B cell (primary cell): ENCODE results near the gene CMIP. TPM values are rescaled to one million over a fixed set of nuclear protein-coding genes. Genes with fewer than 3 reads are reported as not detected.

Experiments used
- ATAC-seq: fragments of 200-7000 bp; cut with Tn5 transposase; one replicate; pipeline ENCODE4 v1.10.0; 2021; ENCODE audit warnings: low read depth, mild to moderate bottlenecking, moderate number of reproducible peaks, moderate library complexity
- CTCF ChIA-PET: fragments of 350-600 bp; sonication (Branson Sonifier 250); formaldehyde crosslinking; loops from one replicate; lab custom pipeline; 2021; ENCODE audit warnings: antibody characterized with exemption, inconsistent platforms; lab: Charles Lee
- POLR2A ChIA-PET: fragments of 350-600 bp; sonication (Branson Sonifier 250); formaldehyde crosslinking; loops from one replicate; lab custom pipeline; 2021; ENCODE audit warnings: antibody characterized with exemption; lab: Charles Lee
- DNase-seq: peaks from one replicate; pipeline ENCODE4 v3.0.0; 2013
- H2AFZ ChIP-seq: 2 replicates; pipeline ENCODE4 v1.6.1; 2012; ENCODE audit warnings: mild to moderate bottlenecking, low read depth, low read length; ENCODE audit not compliant: insufficient read depth, poor library complexity, severe bottlenecking
- H3K27ac ChIP-seq, 2 donors: 1 replicate in 1 of 2; 2 replicates in 1 of 2; pipeline ENCODE4 v1.5.1; 2012 to 2013; ENCODE audit warnings: low read length in 2 of 2, mild to moderate bottlenecking in 2 of 2, moderate library complexity in 1 of 2
- H3K27me3 ChIP-seq, 4 experiments: fragments of 200-600 bp in 1 of 4; sonication (generic) in 1 of 4; replicated peaks in 1 of 4; 1 replicate in 2 of 4; 2 replicates in 2 of 4; pipeline versions ENCODE4 v1.6.1 to v1.7.0; 2013 to 2016; ENCODE audit warnings: low read length in 3 of 4, mild to moderate bottlenecking in 2 of 4, mixed read lengths in 1 of 4, moderate library complexity in 1 of 4; ENCODE audit not compliant: insufficient read depth in 4 of 4, control insufficient read depth in 3 of 4; ENCODE audit errors: control extremely low read depth in 1 of 4
- H3K36me3 ChIP-seq, 2 experiments: replicated peaks in 1 of 2; 1 replicate in 1 of 2; 2 replicates in 1 of 2; pipeline versions ENCODE4 v1.6.1 to v1.7.1; 2013; ENCODE audit warnings: low read length in 1 of 2; ENCODE audit not compliant: insufficient read depth in 2 of 2, control insufficient read depth in 1 of 2; ENCODE audit errors: control extremely low read depth in 1 of 2, extremely low read depth in 1 of 2
- H3K4me1 ChIP-seq, 2 donors: fragments of 200-600 bp in 1 of 2; sonication (generic) in 1 of 2; 1 replicate in 1 of 2; 2 replicates in 1 of 2; pipeline versions ENCODE4 v1.5.1 to v1.6.1; 2013 to 2017; ENCODE audit warnings: low read length in 2 of 2; ENCODE audit not compliant: control insufficient read depth in 2 of 2, insufficient read depth in 2 of 2
- H3K4me2 ChIP-seq: replicated peaks from 2 replicates; pipeline ENCODE3; 2012; ENCODE audit warnings: mild to moderate bottlenecking, low read depth, low read length; ENCODE audit not compliant: poor library complexity, severe bottlenecking
- H3K4me3 ChIP-seq, 5 experiments: fragments of 200-600 bp in 1 of 5; sonication (generic) in 1 of 5; 1 replicate in 3 of 5; 2 replicates in 2 of 5; pipeline versions ENCODE4 v1.5.1 to v1.7.0; 2011 to 2016; ENCODE audit warnings: low read length in 4 of 5, mild to moderate bottlenecking in 4 of 5, low read depth in 2 of 5, control low read depth in 1 of 5, moderate library complexity in 1 of 5; ENCODE audit not compliant: insufficient read depth in 1 of 5; ENCODE audit errors: control extremely low read depth in 1 of 5, extremely low read depth in 1 of 5
- H3K79me2 ChIP-seq: fragments of 200-600 bp; sonication (generic); one replicate; pipeline ENCODE4 v1.6.0; 2016; ENCODE audit warnings: low read length; ENCODE audit not compliant: control insufficient read depth, insufficient read depth
- H3K9ac ChIP-seq: fragments of 200-600 bp; sonication (generic); 2 replicates; pipeline ENCODE4 v1.6.1; 2017; ENCODE audit warnings: mild to moderate bottlenecking, low read length, moderate library complexity
- H3K9me3 ChIP-seq, 3 donors: one replicate each; pipeline versions ENCODE4 v1.6.1 to v1.7.1; 2013; ENCODE audit warnings: low read length in 2 of 3; ENCODE audit not compliant: control insufficient read depth in 2 of 3, insufficient read depth in 1 of 3; ENCODE audit errors: control extremely low read depth in 1 of 3
- H4K20me1 ChIP-seq: 2 replicates; pipeline ENCODE4 v1.6.0; 2012; ENCODE audit warnings: mild to moderate bottlenecking, low read length; ENCODE audit not compliant: insufficient read depth, control insufficient read depth, poor library complexity, severe bottlenecking
- H3K27ac Mint-ChIP-seq: one replicate; pipeline ENCODE4 v1.8.0; 2021; ENCODE audit warnings: mixed read lengths
- H3K27me3 Mint-ChIP-seq: one replicate; pipeline ENCODE4 v1.8.0; 2021; ENCODE audit warnings: mixed read lengths
- H3K4me1 Mint-ChIP-seq: one replicate; pipeline ENCODE4 v1.8.0; 2021; ENCODE audit warnings: mixed read lengths
- H3K4me3 Mint-ChIP-seq: one replicate; pipeline ENCODE4 v1.8.0; 2021; ENCODE audit warnings: mixed read lengths
- H3K9me3 Mint-ChIP-seq: one replicate; pipeline ENCODE4 v1.8.0; 2022; ENCODE audit warnings: mixed read lengths; ENCODE audit not compliant: insufficient read depth
- EZH2 ChIP-seq: IDR thresholded peaks from 2 replicates; pipeline ENCODE4 v1.6.1; 2012; ENCODE audit warnings: borderline replicate concordance, low read depth, mild to moderate bottlenecking, moderate library complexity, low read length; ENCODE audit not compliant: insufficient read depth, poor library complexity, severe bottlenecking
- WGBS: methylation state at CpG from one replicate; pipeline ENCODE4 v1.1.5; 2013; ENCODE audit warnings: missing lambda C conversion rate; ENCODE audit not compliant: insufficient coverage; 5-methylcytosine and 5-hydroxymethylcytosine counted together
- intact Hi-C: fragments of 100-400 bp; cut with micrococcal nuclease; formaldehyde crosslinking; loops from one replicate; pipeline ENCODE4 v1.10.0; 2022
- polyA plus RNA-seq: library from polyadenylated mRNA; depleted of rRNA; stranded (reverse); fragments of >200 nt; gene quantifications from 2 replicates; pipeline ENCODE4 v1.2.3, GENCODE V29; 2012
- total RNA-seq, 2 donors: library from RNA; stranded (reverse); fragments of 120-200 nt in 1 of 2; gene quantifications; 1 replicate in 1 of 2; 2 replicates in 1 of 2; pipeline versions ENCODE4 v1.2.3 to v1.2.4, GENCODE V29; 2013 to 2022
- TF ChIP-seq, protein P1 (sequence below): fragments of 200-600 bp; IDR thresholded peaks from one replicate; pipeline ENCODE4 v1.8.0; 2022; ENCODE audit warnings: antibody characterized with exemption, mild to moderate bottlenecking

CMIP gene
- total and polyA plus RNA-seq, 2 donors (not counting 1 experiment from before 2014, with no cell fraction given) = 27.1 to 155 TPM

DNA sequence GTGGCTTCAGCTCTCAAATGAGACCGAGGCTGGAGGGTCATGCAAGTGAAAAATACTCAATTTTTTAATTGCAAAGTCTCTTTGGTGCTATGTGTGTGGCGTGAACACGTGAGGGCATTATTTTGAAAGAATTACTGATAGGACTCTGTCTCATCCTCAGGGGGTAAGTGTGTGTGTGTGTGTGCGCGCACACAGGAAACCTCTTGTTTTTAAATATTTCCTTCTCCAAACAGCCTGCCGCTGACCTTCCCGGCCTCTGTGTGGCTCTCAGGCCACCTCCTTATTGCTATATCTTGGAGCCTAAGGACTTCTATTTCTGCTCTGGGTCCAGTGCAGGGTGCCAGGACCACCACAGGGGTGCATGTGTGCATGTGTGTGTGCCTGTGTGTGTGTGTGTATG, 99.7 kb downstream of the CMIP start:
- no peaks in the 10 kb centered on the region for H3K9me3 Mint-ChIP-seq
- H3K4me1 Mint-ChIP-seq = peaks cover 61% of the 10 kb centered on the region

DNA sequence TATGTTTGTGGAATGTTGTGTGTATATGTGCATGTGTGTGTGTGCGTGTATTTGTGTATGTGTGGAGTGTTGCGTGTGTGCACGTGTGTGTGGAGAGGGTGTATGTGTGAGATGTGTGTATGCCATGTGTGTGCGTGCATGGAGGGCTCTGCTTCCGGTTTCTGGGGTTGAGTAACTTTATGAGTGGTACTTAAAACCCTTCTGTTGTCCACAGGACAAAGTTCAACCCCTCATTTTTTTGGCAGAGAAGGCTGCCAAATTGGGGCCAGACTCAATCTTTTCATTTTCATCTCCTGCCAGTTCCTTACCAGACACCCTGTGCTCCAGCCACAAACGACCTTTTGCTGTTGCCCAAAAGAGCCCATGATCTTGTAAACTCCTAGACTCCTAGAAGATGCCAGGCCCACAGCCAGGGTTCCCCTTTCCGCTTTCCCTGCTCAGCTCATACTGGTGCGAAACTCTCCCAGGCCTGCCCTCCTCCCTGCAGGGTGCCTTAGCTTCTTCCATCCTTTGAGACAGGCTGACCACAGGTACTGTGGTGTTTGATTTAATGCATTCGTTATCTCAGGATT, 100.2 kb downstream of the CMIP start:
- CTCF ChIA-PET = interaction anchor here (0.8 kb wide), 1 partner anchor 43 kb away, joined by 6 read pairs; no protein-coding TSS in a partner anchor
- peak overlapping the region; percentile 0 for H3K4me3 Mint-ChIP-seq

More for the DNA sequence above, 99.7 kb downstream of the CMIP start:
- DNase-seq (peak; percentile 25), ATAC-seq (no peak)
- peaks cover 20 to 37% of the 10 kb centered on the region in 2 donors for H3K4me1 ChIP-seq
- H2AFZ ChIP-seq = no peak overlapping the region
- H3K36me3 ChIP-seq = peaks cover 3 to 7% of the 10 kb centered on the region in 2 experiments
- no peak overlapping the region for H3K9ac ChIP-seq
- Mint-ChIP-seq H3K27ac (no peak overlapping the region), H3K27me3 (no peaks in the 10 kb centered on the region), H3K4me3 (peak overlapping the region; percentile 0)
- H4K20me1 ChIP-seq = peaks cover 98% of the 10 kb centered on the region
- H3K27me3 ChIP-seq = no peaks in the 10 kb centered on the region
- H3K4me2 ChIP-seq = peak overlapping the region; percentile 58
- CTCF ChIA-PET = interaction anchor here (0.6 kb wide), 1 partner anchor 179 kb away, joined by 4 read pairs; no protein-coding TSS in a partner anchor
- no peak overlapping the region for H3K4me3 ChIP-seq
- peaks cover 100% of the 10 kb centered on the region for H3K79me2 ChIP-seq
- no peaks in the 10 kb centered on the region for H3K9me3 ChIP-seq
- TF ChIP-seq EZH2 = no peak
- TF ChIP-seq, protein P1, sequence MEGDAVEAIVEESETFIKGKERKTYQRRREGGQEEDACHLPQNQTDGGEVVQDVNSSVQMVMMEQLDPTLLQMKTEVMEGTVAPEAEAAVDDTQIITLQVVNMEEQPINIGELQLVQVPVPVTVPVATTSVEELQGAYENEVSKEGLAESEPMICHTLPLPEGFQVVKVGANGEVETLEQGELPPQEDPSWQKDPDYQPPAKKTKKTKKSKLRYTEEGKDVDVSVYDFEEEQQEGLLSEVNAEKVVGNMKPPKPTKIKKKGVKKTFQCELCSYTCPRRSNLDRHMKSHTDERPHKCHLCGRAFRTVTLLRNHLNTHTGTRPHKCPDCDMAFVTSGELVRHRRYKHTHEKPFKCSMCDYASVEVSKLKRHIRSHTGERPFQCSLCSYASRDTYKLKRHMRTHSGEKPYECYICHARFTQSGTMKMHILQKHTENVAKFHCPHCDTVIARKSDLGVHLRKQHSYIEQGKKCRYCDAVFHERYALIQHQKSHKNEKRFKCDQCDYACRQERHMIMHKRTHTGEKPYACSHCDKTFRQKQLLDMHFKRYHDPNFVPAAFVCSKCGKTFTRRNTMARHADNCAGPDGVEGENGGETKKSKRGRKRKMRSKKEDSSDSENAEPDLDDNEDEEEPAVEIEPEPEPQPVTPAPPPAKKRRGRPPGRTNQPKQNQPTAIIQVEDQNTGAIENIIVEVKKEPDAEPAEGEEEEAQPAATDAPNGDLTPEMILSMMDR = no peak
- WGBS = no CpG with 5 or more reads among the region's 7 CpGs
- peak overlapping the region in 1 of 2 donors; percentile 1 for H3K27ac ChIP-seq
- POLR2A ChIA-PET = interaction anchor here (0.5 to 0.9 kb wide), 2 partner anchors 12 to 229 kb away, joined by 3 read pairs; no protein-coding TSS in a partner anchor
- intact Hi-C loops = no loop called here

More for the DNA sequence above, 100.2 kb downstream of the CMIP start:
- H3K36me3 ChIP-seq = peaks cover 3 to 4% of the 10 kb centered on the region in 2 experiments
- no peak overlapping the region for H3K27ac Mint-ChIP-seq
- H3K9me3 ChIP-seq = no peaks in the 10 kb centered on the region
- H3K4me1 Mint-ChIP-seq = peaks cover 59% of the 10 kb centered on the region
- intact Hi-C loops = no loop called here
- WGBS = 69% methylated on average over 7 of the region's 9 CpGs
- no peak for TF ChIP-seq EZH2
- TF ChIP-seq, protein P1 = no peak
- DNase-seq = peak; percentile 16
- H3K9me3 Mint-ChIP-seq = no peaks in the 10 kb centered on the region
- H4K20me1 ChIP-seq = peaks cover 98% of the 10 kb centered on the region
- no peak overlapping the region for H2AFZ ChIP-seq
- H3K27me3 ChIP-seq = no peaks in the 10 kb centered on the region
- POLR2A ChIA-PET = no interaction called here
- peak overlapping the region; percentile 58 for H3K4me2 ChIP-seq
- peaks cover 100% of the 10 kb centered on the region for H3K79me2 ChIP-seq
- no peak overlapping the region for H3K4me3 ChIP-seq
- peaks cover 20 to 37% of the 10 kb centered on the region in 2 donors for H3K4me1 ChIP-seq
- no peak overlapping the region for H3K9ac ChIP-seq
- H3K27me3 Mint-ChIP-seq = no peaks in the 10 kb centered on the region
- no peak overlapping the region for H3K27ac ChIP-seq
- no peak for ATAC-seq
